Activated naive CD8-positive, alpha-beta T cell treated with anti-CD3 and anti-CD28 coated beads, Interleukin-2, amount 50 U/mL, for 24 hours (primary cell): ENCODE data around the gene UGT1A7.

Experiments used
- ATAC-seq: fragments of 150-1000 bp; cut with Tn5 transposase; one replicate; pipeline ENCODE4 v1.10.0; 2021
- DNase-seq: peaks from one replicate; pipeline ENCODE4 v3.0.0; 2021
- H3K27ac Mint-ChIP-seq: one replicate; pipeline ENCODE4 v1.8.0; 2021; ENCODE audit warnings: mild to moderate bottlenecking, mixed read lengths
- H3K27me3 Mint-ChIP-seq: one replicate; pipeline ENCODE4 v1.8.0; 2021; ENCODE audit warnings: mixed read lengths
- H3K36me3 Mint-ChIP-seq: one replicate; pipeline ENCODE4 v1.8.0; 2021; ENCODE audit warnings: low read depth, mixed read lengths
- H3K4me1 Mint-ChIP-seq: one replicate; pipeline ENCODE4 v1.8.0; 2021; ENCODE audit warnings: mixed read lengths
- H3K4me3 Mint-ChIP-seq: one replicate; pipeline ENCODE4 v1.8.0; 2021; ENCODE audit warnings: mild to moderate bottlenecking, moderate library complexity, mixed read lengths
- H3K9me3 Mint-ChIP-seq: one replicate; pipeline ENCODE4 v1.8.0; 2021; ENCODE audit warnings: mixed read lengths

The UGT1A7 gene

GRCh38 chr2:233773854-233774253, 92.2 kb downstream of the UGT1A7 start:
- Mint-ChIP-seq H3K27ac (no peak overlapping the region), H3K27me3 (peaks cover 14% of the 10 kb centered on the region)
- ATAC-seq: no peak

DNA sequence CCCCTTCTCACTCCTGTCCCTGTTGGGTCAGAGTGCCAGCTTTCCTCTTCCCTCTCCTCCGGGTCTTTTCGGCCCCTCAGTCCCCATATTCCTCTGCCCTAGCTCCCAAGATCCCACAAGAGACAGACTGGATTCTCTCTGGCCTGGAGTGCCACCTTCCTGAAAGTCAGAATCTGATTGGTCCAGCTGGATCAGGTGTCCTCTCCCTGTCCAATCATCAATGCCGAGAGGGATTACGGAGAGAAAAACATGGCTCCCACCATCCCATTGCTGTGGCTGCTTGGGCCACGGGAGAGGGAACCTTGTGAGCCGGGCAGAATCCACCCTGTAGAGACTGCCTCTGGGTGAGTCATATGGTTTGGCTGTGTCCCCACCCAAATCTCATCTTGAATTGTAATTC, 93.7 kb downstream of the UGT1A7 start:
- ATAC-seq (no peak), DNase-seq (no peak)
- Mint-ChIP-seq H3K4me1 (no peaks in the 10 kb centered on the region), H3K36me3 (no peaks in the 10 kb centered on the region), H3K27me3 (peaks cover 12% of the 10 kb centered on the region), H3K9me3 (peaks cover 13% of the 10 kb centered on the region), H3K27ac (no peak overlapping the region), H3K4me3 (no peak overlapping the region)

More at GRCh38 chr2:233773854-233774253, 92.2 kb downstream of the UGT1A7 start:
- Mint-ChIP-seq H3K36me3 (no peaks in the 10 kb centered on the region), H3K4me3 (no peak overlapping the region), H3K4me1 (no peaks in the 10 kb centered on the region), H3K9me3 (peaks cover 13% of the 10 kb centered on the region)
- DNase-seq: no peak

DNA sequence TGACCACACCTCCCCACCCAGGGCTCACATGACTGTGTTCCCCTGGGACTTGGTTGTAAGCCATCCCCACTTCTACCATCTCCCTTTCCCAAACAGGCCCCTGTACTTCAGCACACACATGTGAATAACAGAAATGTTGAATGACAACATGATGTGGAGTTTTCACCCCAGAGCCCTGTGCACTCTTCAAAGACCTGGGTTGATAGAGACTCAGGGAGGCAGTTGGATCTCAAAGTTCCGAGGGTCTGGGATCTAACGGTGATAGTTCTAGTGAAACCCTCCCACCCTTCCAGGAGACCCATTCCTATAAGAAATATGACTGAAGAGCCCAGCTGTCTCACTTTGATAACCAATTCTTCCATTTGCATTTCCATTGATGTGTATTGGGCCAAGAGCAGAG, 96.3 kb downstream of the UGT1A7 start, which contains the start of gene MROH2A:
MROH2A (plus strand) TSS at position 301 of the 400 bp plus-strand sequence. CDS start 1,029 bp downstream, outside the sequence.
- DNase-seq (no peak), ATAC-seq (no peak)
- no peaks in the 10 kb centered on the region for H3K36me3 Mint-ChIP-seq
- no peaks in the 10 kb centered on the region for H3K4me1 Mint-ChIP-seq
- H3K27me3 Mint-ChIP-seq: peaks cover 10% of the 10 kb centered on the region
- no peak within 1 kb of the TSS for H3K27ac Mint-ChIP-seq
- no peak within 1 kb of the TSS for H3K4me3 Mint-ChIP-seq
- H3K9me3 Mint-ChIP-seq: peaks cover 13% of the 10 kb centered on the region

DNA sequence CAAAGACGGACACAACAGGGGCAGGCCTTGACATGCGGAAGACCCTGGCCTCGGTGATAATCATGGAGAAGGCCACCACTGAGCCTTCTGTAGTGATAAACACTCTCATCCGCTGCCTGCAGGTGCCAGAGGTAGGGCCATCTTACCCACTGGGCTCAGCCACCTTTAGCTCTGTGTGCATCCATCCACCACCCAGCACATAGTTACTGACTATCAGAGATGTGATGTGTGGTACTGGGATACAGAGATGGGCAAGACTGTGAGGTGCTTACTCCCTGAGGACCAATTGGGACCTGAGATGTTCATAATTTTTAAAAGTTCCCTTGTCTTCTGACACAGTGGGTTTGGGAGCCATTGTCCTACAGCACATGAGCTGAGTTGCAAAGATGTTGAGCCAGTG, 98.0 kb downstream of the UGT1A7 start:
- ATAC-seq (no peak), DNase-seq (no peak)
- H3K27me3 Mint-ChIP-seq: peaks cover 18% of the 10 kb centered on the region
- H3K4me3 Mint-ChIP-seq: no peak overlapping the region
- no peak overlapping the region for H3K27ac Mint-ChIP-seq
- peaks cover 13% of the 10 kb centered on the region for H3K9me3 Mint-ChIP-seq
- H3K36me3 Mint-ChIP-seq: no peaks in the 10 kb centered on the region
- no peaks in the 10 kb centered on the region for H3K4me1 Mint-ChIP-seq

DNA sequence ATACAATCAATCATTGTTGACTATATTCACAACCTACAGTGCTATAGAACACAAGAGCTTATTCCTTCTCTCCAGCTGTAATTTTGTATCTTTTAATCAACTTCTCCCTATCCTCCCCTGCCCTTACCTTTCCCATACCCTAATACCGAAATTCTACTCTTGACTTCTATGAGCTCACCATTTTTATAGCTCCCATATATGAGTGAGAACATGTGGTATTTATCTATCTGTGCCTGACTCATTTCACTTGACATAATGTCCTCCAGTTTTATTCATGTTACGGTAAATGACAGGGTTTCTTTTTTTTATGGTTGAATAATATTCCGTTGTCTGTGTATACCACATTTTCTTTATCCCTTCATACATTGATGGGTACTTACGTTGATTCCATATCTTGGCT, 99.1 kb downstream of the UGT1A7 start:
- DNase-seq (no peak), ATAC-seq (no peak)
- no peak overlapping the region for H3K27ac Mint-ChIP-seq
- H3K4me1 Mint-ChIP-seq: no peaks in the 10 kb centered on the region
- H3K4me3 Mint-ChIP-seq: no peak overlapping the region
- no peaks in the 10 kb centered on the region for H3K36me3 Mint-ChIP-seq
- H3K27me3 Mint-ChIP-seq: peaks cover 20% of the 10 kb centered on the region
- H3K9me3 Mint-ChIP-seq: peaks cover 12% of the 10 kb centered on the region

GRCh38 chr2:233789554-233789953, 107.9 kb downstream of the UGT1A7 start:
- H3K36me3 Mint-ChIP-seq: no peaks in the 10 kb centered on the region
- H3K4me3 Mint-ChIP-seq: no peak overlapping the region
- H3K27ac Mint-ChIP-seq: no peak overlapping the region
- no peaks in the 10 kb centered on the region for H3K4me1 Mint-ChIP-seq
- DNase-seq (no peak), ATAC-seq (peak; percentile 20)
- H3K9me3 Mint-ChIP-seq: peaks cover 3% of the 10 kb centered on the region
- H3K27me3 Mint-ChIP-seq: peaks cover 5% of the 10 kb centered on the region

DNA sequence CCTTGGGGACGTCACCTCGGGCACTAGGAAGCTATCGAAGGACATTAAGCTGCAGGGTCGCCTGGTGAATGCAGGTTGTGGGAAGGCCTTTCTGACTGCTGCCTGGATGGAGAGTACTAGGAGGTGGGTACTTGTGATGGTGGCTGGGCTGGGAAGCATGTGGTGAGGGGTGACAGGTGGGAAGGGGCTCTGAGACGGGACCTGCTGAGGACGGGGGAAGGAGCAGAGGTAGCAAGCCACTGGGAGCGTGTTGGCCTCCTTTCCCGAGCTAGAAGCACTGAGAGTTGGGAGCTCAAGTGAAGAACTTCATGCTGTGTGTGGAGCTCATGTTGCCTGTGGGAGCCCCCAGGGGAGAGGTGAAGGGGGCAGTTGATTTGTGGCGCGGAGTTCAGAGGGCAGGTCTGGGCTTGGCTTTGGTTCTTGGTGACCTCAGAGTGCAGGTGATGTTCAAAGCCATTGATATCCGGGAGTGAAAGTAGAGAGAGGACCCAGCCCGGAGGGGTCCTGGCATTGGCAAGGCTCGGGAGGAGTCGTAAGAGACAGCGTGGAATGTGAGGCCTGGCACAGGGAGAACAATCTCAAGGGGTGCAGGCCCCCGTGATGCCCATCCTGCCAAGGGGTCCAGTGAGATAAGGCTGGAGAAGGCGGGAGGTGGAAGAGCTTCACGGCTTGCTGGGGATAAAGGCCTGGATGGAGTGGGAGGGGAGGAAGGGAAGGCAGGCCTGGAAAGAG, 109.6 kb downstream of the UGT1A7 start:
- ATAC-seq: no peak
- no peak overlapping the region for H3K4me3 Mint-ChIP-seq
- no peak for DNase-seq
- H3K27me3 Mint-ChIP-seq: peaks cover 2% of the 10 kb centered on the region
- H3K27ac Mint-ChIP-seq: no peak overlapping the region
- no peaks in the 10 kb centered on the region for H3K4me1 Mint-ChIP-seq
- no peaks in the 10 kb centered on the region for H3K36me3 Mint-ChIP-seq
- H3K9me3 Mint-ChIP-seq: no peaks in the 10 kb centered on the region

DNA sequence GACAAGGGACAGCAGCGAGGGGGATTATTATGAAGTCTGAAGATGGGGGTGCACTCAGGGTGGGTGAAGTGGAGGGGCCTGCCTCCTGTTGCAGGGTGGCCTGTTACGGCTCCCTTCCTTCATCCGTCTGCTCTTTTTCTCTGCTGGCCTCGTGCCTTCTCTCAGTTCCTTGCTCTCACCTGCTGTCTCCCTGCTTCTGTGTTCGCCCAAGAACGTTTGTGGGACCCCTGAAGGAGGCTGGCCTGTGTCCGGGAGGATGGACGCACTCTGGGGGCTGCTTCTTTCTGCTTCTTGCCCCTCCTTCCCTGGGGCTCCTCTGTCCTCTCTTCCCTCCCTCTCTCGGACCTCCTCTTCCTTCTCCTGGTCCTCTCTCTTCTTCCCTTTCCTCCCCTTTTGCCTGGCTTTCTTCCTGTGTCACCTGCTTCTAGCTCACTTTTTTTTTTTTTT, 110.2 kb downstream of the UGT1A7 start:
- no peak for DNase-seq
- H3K27ac Mint-ChIP-seq: no peak overlapping the region
- H3K9me3 Mint-ChIP-seq: no peaks in the 10 kb centered on the region
- no peaks in the 10 kb centered on the region for H3K4me1 Mint-ChIP-seq
- peaks cover 2% of the 10 kb centered on the region for H3K27me3 Mint-ChIP-seq
- no peak for ATAC-seq
- H3K36me3 Mint-ChIP-seq: no peaks in the 10 kb centered on the region
- no peak overlapping the region for H3K4me3 Mint-ChIP-seq

GRCh38 chr2:233792720-233793119, 111.0 kb downstream of the UGT1A7 start:
- no peak overlapping the region for H3K4me3 Mint-ChIP-seq

GRCh38 chr2:233793465-233794127, 111.9 kb downstream of the UGT1A7 start:
- no peak for DNase-seq

More at GRCh38 chr2:233792720-233793119, 111.0 kb downstream of the UGT1A7 start:
- Mint-ChIP-seq H3K9me3 (no peaks in the 10 kb centered on the region), H3K4me1 (no peaks in the 10 kb centered on the region), H3K27me3 (peaks cover 2% of the 10 kb centered on the region), H3K27ac (no peak overlapping the region), H3K36me3 (no peaks in the 10 kb centered on the region)
- DNase-seq (no peak), ATAC-seq (no peak)

DNA sequence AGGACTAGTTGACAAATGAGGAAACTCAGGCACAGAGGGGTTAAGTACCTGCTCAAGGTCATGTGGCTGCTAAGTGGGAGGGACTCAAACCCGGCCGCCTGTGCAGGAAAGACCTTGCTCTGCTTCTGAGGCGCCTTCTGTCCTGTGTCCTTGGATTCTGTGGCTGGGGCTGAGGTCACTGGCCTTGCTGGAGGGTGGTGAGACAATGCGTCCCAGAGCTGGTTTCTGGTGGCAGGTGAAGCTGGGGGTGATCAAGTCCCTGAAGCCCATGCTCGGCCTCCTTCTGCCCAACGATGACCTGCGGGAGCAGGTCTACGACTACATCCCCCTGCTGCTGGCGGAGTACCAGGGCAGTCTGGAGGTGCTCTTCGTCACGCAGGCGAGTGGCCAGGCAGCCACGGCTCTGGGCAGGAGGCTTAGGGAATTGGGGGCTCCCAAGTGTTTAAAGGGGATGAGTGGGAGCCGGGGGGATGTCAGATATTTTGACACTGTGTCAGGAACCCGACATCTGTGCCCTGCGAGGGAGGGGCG, 112.5 kb downstream of the UGT1A7 start:
- peaks cover 2% of the 10 kb centered on the region for H3K27me3 Mint-ChIP-seq
- no peaks in the 10 kb centered on the region for H3K9me3 Mint-ChIP-seq
- no peak overlapping the region for H3K4me3 Mint-ChIP-seq
- no peaks in the 10 kb centered on the region for H3K4me1 Mint-ChIP-seq
- no peaks in the 10 kb centered on the region for H3K36me3 Mint-ChIP-seq
- DNase-seq (no peak), ATAC-seq (no peak)
- no peak overlapping the region for H3K27ac Mint-ChIP-seq

More at GRCh38 chr2:233793465-233794127, 111.9 kb downstream of the UGT1A7 start:
- Mint-ChIP-seq H3K9me3 (no peaks in the 10 kb centered on the region), H3K27me3 (peaks cover 2% of the 10 kb centered on the region), H3K4me3 (no peak overlapping the region), H3K27ac (no peak overlapping the region), H3K36me3 (no peaks in the 10 kb centered on the region), H3K4me1 (no peaks in the 10 kb centered on the region)
- ATAC-seq: no peak

DNA sequence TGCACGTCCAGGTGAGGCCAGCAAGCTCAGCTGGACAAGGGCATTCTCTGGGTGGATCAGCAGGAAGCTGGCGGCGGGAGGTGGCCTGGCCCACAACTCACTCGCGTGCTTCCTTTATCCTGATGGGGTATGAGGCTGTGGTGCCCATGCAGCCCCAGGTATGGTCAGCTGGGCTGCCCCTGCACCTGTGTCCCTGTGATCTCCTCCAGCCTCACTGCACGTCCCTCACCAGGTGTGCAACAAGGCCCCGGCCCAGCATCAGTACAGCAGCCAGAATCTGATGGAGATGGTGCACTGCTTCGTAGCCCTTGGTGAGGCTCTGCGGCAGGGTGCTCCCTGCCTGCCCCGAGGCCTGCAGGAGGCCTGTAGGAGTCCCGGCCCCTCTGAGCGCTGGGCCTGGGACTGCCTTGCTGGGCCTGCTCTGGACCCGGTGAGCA, 114.1 kb downstream of the UGT1A7 start:
- H3K9me3 Mint-ChIP-seq: peaks cover 6% of the 10 kb centered on the region
- no peak overlapping the region for H3K4me3 Mint-ChIP-seq
- no peaks in the 10 kb centered on the region for H3K27me3 Mint-ChIP-seq
- H3K36me3 Mint-ChIP-seq: no peaks in the 10 kb centered on the region
- H3K27ac Mint-ChIP-seq: no peak overlapping the region
- H3K4me1 Mint-ChIP-seq: no peaks in the 10 kb centered on the region
- DNase-seq: no peak
- no peak for ATAC-seq

DNA sequence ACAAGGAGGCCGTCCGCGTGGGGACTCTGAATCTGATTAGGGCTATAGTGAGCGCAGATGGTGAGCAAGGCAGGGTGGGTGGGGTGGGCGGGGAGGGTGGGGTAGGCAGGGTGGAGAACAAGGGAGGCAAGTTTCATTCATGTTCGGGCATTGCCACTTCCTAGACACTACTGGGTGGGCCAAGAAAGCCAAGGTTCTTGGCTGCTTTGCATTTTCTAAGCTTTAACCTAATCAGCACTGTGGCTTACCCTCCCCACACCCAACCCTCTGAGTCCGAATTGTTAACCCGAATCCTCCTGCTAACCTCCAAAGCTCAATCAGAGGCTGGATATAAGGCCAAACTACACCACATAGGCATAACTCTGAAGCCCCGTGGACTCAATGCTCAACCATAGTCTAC, 114.6 kb downstream of the UGT1A7 start:
- no peak overlapping the region for H3K27ac Mint-ChIP-seq
- no peaks in the 10 kb centered on the region for H3K36me3 Mint-ChIP-seq
- H3K9me3 Mint-ChIP-seq: peaks cover 6% of the 10 kb centered on the region

GRCh38 chr2:233798335-233799086, 116.8 kb downstream of the UGT1A7 start:
- Mint-ChIP-seq H3K9me3 (peaks cover 6% of the 10 kb centered on the region), H3K4me1 (no peaks in the 10 kb centered on the region), H3K36me3 (no peaks in the 10 kb centered on the region), H3K27me3 (peaks cover 10% of the 10 kb centered on the region), H3K4me3 (no peak overlapping the region), H3K27ac (no peak overlapping the region)
- no peak for DNase-seq
- no peak for ATAC-seq

More for the DNA sequence above, 114.6 kb downstream of the UGT1A7 start:
- DNase-seq (no peak), ATAC-seq (no peak)
- H3K4me1 Mint-ChIP-seq: no peaks in the 10 kb centered on the region
- H3K27me3 Mint-ChIP-seq: no peaks in the 10 kb centered on the region
- H3K4me3 Mint-ChIP-seq: no peak overlapping the region
